MCF 10A (cell line): Measurements from ENCODE around the gene LPAR5. TPM values are rescaled to one million over a fixed set of nuclear protein-coding genes. Genes with fewer than 3 reads are reported as not detected.

ENCODE experiments used
- BruUV-seq: library from RNA; stranded (reverse); fragments of 400-500 nt; replicated peaks from 2 replicates; lab custom pipeline; 2021; lab: Mats Ljungman, UMichigan
- CTCF ChIA-PET: fragments of 300-600 bp; sonication (Branson Sonifier 250); formaldehyde crosslinking; extraction: SDS; loops from one replicate; lab custom pipeline; 2021; ENCODE audit warnings: antibody characterized with exemption, inconsistent platforms; lab: Yijun Ruan, JAX
- POLR2A ChIA-PET: fragments of 300-600, 350-650 bp; sonication (Branson Sonifier 250); formaldehyde crosslinking; extraction: SDS; loops from one replicate; lab custom pipeline; 2020; ENCODE audit warnings: antibody characterized with exemption, inconsistent platforms; lab: Yijun Ruan, JAX
- DNase-seq: peaks from one replicate; pipeline ENCODE4 v3.0.0-alpha.2; 2018; ENCODE audit not compliant: unreplicated experiment
- H3K27ac Mint-ChIP-seq: one replicate; pipeline ENCODE4 v1.8.0; 2022; ENCODE audit warnings: mild to moderate bottlenecking, low read depth, mixed read lengths; ENCODE audit not compliant: unreplicated experiment
- H3K27me3 Mint-ChIP-seq: one replicate; pipeline ENCODE4 v1.8.0; 2022; ENCODE audit warnings: mixed read lengths; ENCODE audit not compliant: insufficient read depth, unreplicated experiment
- H3K36me3 Mint-ChIP-seq: one replicate; pipeline ENCODE4 v1.8.0; 2022; ENCODE audit warnings: mild to moderate bottlenecking, moderate library complexity, mixed read lengths; ENCODE audit not compliant: insufficient read depth, unreplicated experiment
- H3K4me1 Mint-ChIP-seq: one replicate; pipeline ENCODE4 v1.8.0; 2022; ENCODE audit warnings: mixed read lengths; ENCODE audit not compliant: insufficient read depth, unreplicated experiment
- H3K4me3 Mint-ChIP-seq: one replicate; pipeline ENCODE4 v1.8.0; 2022; ENCODE audit warnings: mild to moderate bottlenecking, moderate library complexity, mixed read lengths; ENCODE audit not compliant: unreplicated experiment
- H3K9me3 Mint-ChIP-seq: one replicate; pipeline ENCODE4 v1.8.0; 2022; ENCODE audit warnings: mixed read lengths; ENCODE audit not compliant: unreplicated experiment
- intact Hi-C: fragments of 100-400 bp; cut with micrococcal nuclease; formaldehyde crosslinking; loops from 2 replicates; pipeline ENCODE4 v1.14.1; 2022
- total RNA-seq: library from RNA; stranded (reverse); gene quantifications from 2 replicates; pipeline ENCODE4 v1.2.3, GENCODE V29; 2022
- TF ChIP-seq, protein P1 (sequence below): fragments of 200-600 bp; IDR thresholded peaks from one replicate; pipeline ENCODE4 v1.8.0; 2022; ENCODE audit warnings: antibody characterized with exemption, mild to moderate bottlenecking; ENCODE audit not compliant: unreplicated experiment

LPAR5 gene
- total RNA-seq, 1 experiment from 2014 or later: 2.7 TPM

DNA sequence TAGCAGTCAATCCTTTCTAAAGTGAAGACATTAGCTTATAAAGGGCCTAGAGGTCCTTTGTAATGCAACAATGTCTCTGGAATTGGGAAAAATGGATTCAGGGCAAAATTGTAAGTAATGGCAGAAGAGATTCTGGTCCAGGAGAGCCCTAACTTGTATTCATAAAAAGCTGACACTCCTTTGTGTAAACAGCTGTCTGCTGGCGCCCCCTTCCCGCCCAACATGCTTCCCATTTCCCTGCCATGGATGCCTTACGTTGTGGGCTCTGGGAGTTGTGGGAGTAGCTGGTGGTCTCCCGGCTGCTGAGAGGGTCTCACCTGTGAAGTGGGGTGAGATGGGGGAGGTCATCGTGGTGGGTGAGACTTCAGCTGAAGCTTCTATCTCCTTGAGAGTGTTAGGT lies 9.1 kb upstream of the LPAR5 start:
- DNase-seq: no peak
- TF ChIP-seq, protein P1, sequence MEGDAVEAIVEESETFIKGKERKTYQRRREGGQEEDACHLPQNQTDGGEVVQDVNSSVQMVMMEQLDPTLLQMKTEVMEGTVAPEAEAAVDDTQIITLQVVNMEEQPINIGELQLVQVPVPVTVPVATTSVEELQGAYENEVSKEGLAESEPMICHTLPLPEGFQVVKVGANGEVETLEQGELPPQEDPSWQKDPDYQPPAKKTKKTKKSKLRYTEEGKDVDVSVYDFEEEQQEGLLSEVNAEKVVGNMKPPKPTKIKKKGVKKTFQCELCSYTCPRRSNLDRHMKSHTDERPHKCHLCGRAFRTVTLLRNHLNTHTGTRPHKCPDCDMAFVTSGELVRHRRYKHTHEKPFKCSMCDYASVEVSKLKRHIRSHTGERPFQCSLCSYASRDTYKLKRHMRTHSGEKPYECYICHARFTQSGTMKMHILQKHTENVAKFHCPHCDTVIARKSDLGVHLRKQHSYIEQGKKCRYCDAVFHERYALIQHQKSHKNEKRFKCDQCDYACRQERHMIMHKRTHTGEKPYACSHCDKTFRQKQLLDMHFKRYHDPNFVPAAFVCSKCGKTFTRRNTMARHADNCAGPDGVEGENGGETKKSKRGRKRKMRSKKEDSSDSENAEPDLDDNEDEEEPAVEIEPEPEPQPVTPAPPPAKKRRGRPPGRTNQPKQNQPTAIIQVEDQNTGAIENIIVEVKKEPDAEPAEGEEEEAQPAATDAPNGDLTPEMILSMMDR: no peak
- Mint-ChIP-seq H3K27me3 (peaks cover 25% of the 10 kb centered on the region), H3K27ac (no peak overlapping the region), H3K9me3 (peaks cover 9% of the 10 kb centered on the region), H3K4me1 (no peaks in the 10 kb centered on the region), H3K36me3 (peaks cover 10% of the 10 kb centered on the region), H3K4me3 (no peak overlapping the region)
- POLR2A ChIA-PET: interaction anchor here (0.5 to 1.6 kb wide), 3 partner anchors 11 to 333 kb away, joined by 4 to 7 read pairs (median 4); no protein-coding TSS in a partner anchor
- no TSS peak for BruUV-seq
- CTCF ChIA-PET: interaction anchor here (0.6 to 1.3 kb wide), 5 partner anchors 12 to 140 kb away, joined by 3 to 5 read pairs (median 3); no protein-coding TSS in a partner anchor
- intact Hi-C loops: no loop called here

DNA sequence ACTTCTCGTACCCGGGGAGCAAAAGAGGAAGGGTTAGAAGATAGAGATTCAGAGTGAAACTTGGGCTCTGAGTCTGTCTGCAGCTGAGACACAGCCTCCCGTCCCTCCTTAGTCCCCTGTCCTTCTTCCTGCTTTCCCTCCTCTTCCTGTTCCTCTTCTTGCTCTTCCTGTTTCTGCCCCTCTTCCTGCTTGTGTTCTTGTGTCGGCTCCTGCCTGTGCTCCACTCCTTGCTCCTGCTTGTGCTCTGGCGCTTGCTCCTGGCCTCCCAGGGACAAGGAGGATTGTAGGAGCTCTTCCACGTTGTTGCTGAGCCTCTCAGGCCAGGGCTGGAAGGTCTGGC lies 8.5 kb upstream of the LPAR5 start:
- Mint-ChIP-seq H3K36me3 (peaks cover 8% of the 10 kb centered on the region), H3K9me3 (peaks cover 9% of the 10 kb centered on the region), H3K27me3 (peaks cover 25% of the 10 kb centered on the region), H3K27ac (no peak overlapping the region), H3K4me1 (no peaks in the 10 kb centered on the region), H3K4me3 (no peak overlapping the region)
- intact Hi-C loops: no loop called here
- BruUV-seq: no TSS peak
- TF ChIP-seq, protein P1: no peak
- DNase-seq: no peak
- ChIA-PET POLR2A (interaction anchor here (1.0 to 1.6 kb wide), 3 partner anchors 9 to 20 kb away, joined by 3 to 4 read pairs (median 4); partner anchors contain the start of gene LPAR5), CTCF (interaction anchor here (0.6 to 1.3 kb wide), 5 partner anchors 13 to 80 kb away, joined by 3 to 5 read pairs (median 3); no protein-coding TSS in a partner anchor)

DNA sequence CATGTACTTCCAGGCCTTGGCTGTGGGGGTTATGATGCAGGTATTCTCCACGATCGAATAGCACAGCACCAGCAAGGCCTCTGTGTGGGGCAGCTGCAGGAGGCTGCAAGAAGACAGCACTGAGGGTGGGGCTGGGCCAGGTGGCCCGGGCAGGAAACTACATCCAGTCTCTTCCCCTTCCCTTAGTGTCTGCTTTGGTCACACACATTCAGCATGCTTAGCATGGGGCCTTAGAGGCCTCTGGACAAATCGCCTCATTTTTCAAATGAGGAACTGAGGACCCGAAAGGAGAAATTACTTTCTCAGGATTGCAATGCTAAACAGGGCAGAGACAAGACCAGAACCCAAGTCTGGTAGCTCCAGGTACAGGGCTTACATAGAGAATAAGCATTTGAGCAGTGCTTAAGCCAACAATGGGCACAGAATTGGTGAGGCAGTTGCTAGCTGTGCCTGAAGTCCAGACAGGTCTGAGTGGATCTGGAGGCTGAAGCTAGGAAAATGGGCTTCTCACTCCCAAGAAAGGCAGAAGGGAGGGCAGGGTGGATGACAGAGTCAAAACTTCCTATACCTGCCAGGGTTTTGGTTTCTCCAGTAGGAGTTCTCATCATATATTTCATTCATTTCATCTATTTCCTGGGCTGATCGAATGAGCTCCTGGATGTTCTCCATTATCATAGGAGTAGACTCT lies 8.0 kb upstream of the LPAR5 start:
- Mint-ChIP-seq H3K27me3 (peaks cover 25% of the 10 kb centered on the region), H3K36me3 (peaks cover 8% of the 10 kb centered on the region), H3K4me3 (no peak overlapping the region), H3K4me1 (no peaks in the 10 kb centered on the region), H3K27ac (no peak overlapping the region), H3K9me3 (peaks cover 9% of the 10 kb centered on the region)
- CTCF ChIA-PET: interaction anchor here (0.6 to 1.1 kb wide), 3 partner anchors 38 to 224 kb away, joined by 3 read pairs; no protein-coding TSS in a partner anchor
- no peak for DNase-seq
- BruUV-seq: no TSS peak
- POLR2A ChIA-PET: interaction anchor here (1.0 to 1.6 kb wide), 4 partner anchors 8 to 20 kb away, joined by 3 to 4 read pairs (median 4); partner anchors contain the start of gene LPAR5
- intact Hi-C loops: no loop called here
- TF ChIP-seq, protein P1: no peak

DNA sequence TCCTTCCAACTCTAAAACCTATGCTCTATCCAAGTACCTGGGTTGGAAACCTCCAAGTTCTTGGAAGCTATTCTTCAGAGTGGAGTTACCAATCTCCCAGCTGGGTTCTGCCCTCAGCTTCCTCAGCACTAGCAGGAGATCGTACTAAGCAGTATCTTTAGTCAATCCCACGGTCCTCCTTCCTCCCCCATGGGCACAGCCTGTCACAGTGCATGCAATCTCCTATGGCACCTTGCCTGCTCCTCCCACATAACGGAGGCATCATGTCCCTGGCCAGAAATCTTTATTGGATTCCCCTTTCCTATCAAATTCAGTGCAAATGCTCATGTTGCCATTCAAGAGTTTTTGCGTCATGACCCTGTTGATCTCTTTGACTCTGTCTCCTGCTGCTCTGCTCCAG lies 5.4 kb upstream of the LPAR5 start:
- H3K27me3 Mint-ChIP-seq: peaks cover 25% of the 10 kb centered on the region
- POLR2A ChIA-PET: no interaction called here
- CTCF ChIA-PET: interaction anchor here (0.6 kb wide), 1 partner anchor 282 kb away, joined by 3 read pairs; no protein-coding TSS in a partner anchor
- H3K4me1 Mint-ChIP-seq: peaks cover 4% of the 10 kb centered on the region
- DNase-seq: no peak
- TF ChIP-seq, protein P1: no peak
- BruUV-seq: no TSS peak
- H3K36me3 Mint-ChIP-seq: no peaks in the 10 kb centered on the region
- no peak overlapping the region for H3K4me3 Mint-ChIP-seq
- intact Hi-C loops: no loop called here
- peaks cover 9% of the 10 kb centered on the region for H3K9me3 Mint-ChIP-seq
- H3K27ac Mint-ChIP-seq: no peak overlapping the region
